Head of caudate nucleus (tissue), 42 donors: ENCODE measurements around the gene SELENOH.
"Not testable (repeated sequence)": the region's sequence is repeated elsewhere in the genome, so short reads cannot be mapped to it uniquely, and the experiment has no call there.

Experiments
- DNase-seq, 42 donors: peaks; one replicate each; pipeline versions ENCODE4 v3.0.0 to v3.0.0-alpha.2; 2020 to 2021; ENCODE audit warnings: mixed read lengths in 7 of 42
- intact Hi-C: fragments of 100-400 bp; cut with DNase I; formaldehyde crosslinking; loops from one replicate; pipeline ENCODE4 v1.15.0; 2022

The SELENOH gene, protein sequence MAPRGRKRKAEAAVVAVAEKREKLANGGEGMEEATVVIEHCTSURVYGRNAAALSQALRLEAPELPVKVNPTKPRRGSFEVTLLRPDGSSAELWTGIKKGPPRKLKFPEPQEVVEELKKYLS

DNA sequence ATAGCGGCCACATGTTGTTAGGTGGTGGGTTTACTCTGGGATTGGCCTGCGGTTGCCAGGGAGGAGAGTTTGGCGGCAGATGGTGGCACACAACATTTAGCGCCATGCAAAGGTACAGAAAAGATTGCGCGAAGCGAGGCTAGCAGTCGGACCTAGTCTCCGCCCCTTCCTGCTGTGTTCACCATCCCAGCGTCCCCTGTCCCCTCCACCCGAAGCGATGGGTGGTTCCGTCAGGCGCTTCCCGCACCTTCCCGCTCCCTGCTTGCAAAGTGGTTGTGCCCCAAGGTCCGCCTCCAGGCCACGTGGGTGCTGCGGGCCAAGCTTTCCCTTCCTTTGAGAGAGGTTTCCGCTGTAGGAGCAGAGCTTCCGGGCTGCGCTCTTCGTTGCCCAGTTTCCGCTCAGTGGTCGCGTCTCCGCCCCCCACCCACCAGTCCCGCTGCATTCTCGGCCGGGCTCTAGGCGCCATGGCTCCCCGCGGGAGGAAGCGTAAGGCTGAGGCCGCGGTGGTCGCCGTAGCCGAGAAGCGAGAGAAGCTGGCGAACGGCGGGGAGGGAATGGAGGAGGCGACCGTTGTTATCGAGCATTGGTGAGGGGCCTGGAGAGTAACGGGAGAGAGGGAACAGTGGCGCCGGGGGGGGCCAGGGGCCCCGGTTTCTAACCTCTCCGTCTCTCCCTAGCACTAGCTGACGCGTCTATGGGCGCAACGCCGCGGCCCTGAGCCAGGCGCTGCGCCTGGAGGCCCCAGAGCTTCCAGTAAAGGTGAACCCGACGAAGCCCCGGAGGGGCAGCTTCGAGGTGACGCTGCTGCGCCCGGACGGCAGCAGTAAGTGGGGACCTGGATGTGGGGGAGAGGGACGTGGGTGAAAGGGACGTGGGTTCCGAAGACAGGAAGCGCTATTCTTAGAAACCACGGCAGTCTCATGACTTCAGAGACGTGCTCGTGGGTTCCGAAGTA lies at the start of gene SELENOH:
Gene SELENOH (plus strand): TSS at position 360 of the 955 bp plus-strand sequence. CDS start 105 bp downstream, at position 465.
- intact Hi-C loops = loop anchor here (5.0 kb wide), 1 partner anchor 61 kb away; no protein-coding TSS in a partner anchor
- DNase-seq = peak; percentile 91 to 99 (median 97)

DNA sequence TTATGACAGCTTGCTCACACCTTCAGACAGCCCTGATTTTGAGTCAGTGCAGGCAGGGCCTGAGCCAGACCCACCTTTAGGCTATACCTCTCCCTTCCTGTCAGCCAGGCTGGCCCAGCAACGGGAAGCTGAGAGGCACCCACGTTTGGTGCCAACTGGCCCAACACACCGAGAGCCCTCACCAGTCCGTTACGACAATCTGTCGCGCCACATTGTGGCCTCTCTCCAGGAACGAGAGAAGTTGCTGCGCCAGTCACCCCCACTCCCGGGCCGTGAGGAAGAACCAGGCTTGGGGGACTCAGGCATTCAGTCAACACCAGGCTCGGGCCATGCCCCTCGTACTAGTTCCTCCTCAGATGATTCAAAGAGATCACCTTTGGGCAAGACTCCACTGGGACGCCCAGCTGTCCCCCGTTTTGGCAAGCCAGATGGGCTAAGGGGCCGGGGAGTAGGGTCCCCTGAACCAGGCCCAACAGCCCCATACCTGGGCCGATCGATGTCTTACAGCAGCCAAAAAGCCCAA lies 42.4 kb upstream of the SELENOH start:
- intact Hi-C loops = no loop called here
- DNase-seq = no peak

DNA sequence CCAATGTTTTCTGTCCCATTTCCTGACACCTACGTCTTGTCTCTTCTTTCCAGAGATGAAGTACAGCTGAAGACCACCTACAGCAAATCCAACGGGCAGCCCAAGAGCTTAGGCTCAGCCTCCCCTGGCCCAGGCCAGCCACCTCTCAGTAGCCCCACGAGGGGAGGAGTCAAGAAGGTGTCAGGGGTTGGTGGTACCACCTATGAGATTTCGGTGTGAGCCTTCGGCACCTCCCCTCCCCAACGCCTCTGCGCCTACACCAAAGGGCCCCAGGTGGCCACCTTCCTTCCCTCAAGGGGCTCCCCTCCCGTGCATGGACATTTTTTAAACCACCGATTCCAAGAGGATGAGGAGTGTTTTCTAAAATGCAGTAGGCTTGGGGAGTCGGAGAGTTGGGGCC lies 41.5 kb upstream of the SELENOH start:
- DNase-seq = no peak
- intact Hi-C loops = no loop called here

DNA sequence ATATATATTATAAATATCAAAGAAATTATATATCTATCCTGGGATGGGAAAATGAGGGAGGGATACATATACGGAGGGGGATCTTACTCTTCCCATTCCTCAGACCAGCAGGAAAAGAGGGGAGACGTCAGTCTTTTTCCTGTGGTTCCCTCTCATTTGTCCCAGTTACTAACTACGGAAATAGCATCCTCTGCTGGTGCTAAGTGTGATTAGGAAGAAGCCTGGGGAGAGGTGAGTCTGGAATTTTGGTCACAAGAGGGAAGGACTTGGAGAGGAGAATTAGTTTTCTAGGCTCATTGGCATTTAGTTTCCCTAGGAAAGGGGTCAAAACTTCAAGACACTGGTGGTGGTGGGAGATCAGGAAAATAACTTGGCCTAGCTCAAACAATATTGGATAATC lies 40.9 kb upstream of the SELENOH start:
- intact Hi-C loops = no loop called here
- DNase-seq = no peak

DNA sequence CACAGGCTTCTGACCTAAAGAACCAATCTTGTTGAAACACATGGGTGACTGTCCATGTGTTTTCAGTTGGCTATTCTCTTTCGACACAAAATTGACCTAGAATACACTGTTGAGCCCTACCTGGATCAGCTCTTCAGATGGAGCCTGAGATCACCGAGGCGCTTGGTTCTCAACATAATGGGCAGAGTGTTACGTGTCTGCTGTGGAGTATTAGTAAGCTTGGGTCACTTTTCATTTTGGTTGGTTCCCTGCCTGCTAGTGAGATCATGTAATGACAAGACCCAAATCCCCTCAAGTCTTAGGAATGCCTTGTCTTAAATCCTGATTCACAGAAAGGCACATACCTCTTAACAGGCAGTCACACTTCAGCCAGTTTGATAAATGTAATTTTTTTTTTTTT lies 38.0 kb upstream of the SELENOH start:
- intact Hi-C loops = no loop called here
- no peak for DNase-seq

DNA sequence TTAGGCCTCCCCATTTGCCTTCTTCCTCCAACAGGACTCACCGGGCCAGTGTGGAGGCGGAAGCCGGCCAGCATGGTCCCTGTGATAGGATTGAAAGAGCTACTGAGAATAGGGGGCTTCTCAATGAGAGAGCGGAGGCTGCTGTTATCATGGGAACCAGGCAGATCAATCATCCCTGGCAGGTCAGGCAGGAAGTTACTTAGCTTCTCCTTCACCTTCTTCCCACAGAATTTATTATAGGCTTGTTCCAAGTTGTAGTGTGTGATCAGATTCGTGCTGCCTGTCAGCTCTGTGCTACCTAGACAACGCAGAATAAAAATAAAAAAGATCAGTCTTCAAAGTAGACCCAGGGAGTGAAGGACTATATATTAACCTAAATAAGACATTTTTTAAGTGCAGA lies 36.4 kb upstream of the SELENOH start:
- intact Hi-C loops = no loop called here
- DNase-seq = peak in 12 of 42 donors; percentile 7 to 58 (median 31)

DNA sequence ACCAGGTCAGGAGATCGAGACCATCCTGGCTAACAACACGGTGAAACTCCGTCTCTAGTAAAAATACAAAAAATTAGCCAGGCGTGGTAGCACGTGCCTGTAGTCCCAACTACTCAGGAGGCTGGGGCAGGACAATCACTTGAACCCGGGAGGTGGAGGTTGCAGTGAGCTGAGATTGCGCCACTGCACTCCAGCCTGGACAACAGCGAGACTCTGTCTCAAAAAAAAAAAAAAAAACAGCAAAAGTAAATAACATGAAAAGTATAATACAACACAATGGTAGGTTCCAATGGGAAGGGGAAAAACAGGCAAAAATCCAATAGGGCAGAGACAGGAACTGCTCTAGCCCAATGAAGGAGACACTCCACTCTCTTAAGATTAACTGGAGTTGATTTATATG lies 35.9 kb upstream of the SELENOH start:
- DNase-seq, intact Hi-C loops: not testable (repeated sequence)

DNA sequence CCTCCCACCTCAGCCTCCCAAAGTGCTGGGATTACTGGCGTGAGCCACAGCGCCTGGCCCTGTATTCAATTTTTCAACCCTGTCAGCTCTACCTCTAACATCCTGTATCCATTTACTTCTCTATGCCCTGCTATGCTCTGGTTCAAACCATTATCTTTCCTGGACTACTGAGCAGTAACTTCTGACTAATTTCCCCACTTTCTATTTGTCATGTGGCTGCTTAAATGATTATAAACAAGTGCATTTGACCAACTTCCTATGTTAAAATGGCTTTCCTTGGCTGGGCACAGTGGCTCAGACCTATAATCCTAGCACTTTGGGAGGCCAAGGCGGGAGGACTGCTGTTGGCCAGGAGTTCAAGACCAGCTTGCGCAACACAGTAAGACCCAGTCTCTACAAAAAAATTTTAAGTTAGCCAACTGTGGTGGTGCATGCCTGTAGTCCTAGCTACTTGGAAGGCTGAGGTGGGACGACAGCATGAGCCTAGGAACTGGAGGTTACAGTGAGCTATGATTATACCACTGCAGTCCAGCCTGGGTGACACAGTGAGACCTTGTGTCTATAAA lies 31.4 kb upstream of the SELENOH start:
- DNase-seq = no peak
- intact Hi-C loops = loop anchor here (5.0 to 10.0 kb wide), 3 partner anchors 43 to 145 kb away; partner anchors contain the start of genes UBE2L6 and ZDHHC5

DNA sequence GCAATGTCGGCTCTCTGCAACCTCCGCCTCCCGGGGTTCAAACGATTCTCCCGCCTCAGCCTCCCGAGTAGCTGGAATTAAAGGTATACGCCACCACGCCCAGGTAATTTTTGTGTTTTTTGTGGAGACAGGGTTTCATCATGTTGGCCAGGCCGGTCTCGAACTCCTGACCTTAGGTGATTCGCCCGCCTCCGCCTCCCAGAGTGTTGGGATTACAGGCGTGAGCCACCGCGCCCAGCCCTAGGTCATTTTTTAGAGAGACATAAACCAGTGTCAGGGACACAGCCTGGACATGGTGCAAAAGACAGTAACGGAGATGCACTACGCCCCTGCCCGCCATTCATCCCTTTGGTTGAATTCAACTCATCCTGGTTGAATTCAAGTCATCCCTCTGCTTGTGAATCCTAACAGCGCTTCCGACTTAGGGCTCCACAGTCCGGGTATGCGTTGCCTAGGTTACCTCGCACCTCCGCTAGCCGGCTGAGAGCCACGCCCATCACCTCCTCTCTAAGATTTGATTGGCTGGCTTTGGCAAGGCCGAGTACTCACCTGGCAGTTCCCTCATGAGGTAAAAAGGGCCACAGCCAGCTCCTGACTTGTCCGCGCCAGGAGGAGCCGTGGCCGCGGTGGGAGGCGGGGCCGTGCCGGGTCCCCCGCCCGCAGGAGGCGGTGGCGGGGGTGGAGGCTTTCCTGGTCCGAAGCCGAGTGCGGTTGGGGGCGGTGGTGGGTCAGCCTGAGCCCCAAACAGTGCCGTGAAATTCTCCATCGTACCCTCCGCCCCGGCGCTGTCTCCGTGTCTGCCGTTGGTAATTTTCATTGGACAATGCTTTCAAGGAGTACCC lies 29.7 kb upstream of the SELENOH start, which contains the start of gene MED19:
Gene MED19 (minus strand): TSS at position 802 of the 842 bp plus-strand sequence. CDS start 36 bp downstream, at position 766.
- intact Hi-C loops = loop anchor here (5.0 to 10.0 kb wide), 3 partner anchors 44 to 147 kb away; partner anchors contain the start of genes UBE2L6 and ZDHHC5
- peak in 41 of 42 donors; percentile 58 to 95 (median 82) for DNase-seq

DNA sequence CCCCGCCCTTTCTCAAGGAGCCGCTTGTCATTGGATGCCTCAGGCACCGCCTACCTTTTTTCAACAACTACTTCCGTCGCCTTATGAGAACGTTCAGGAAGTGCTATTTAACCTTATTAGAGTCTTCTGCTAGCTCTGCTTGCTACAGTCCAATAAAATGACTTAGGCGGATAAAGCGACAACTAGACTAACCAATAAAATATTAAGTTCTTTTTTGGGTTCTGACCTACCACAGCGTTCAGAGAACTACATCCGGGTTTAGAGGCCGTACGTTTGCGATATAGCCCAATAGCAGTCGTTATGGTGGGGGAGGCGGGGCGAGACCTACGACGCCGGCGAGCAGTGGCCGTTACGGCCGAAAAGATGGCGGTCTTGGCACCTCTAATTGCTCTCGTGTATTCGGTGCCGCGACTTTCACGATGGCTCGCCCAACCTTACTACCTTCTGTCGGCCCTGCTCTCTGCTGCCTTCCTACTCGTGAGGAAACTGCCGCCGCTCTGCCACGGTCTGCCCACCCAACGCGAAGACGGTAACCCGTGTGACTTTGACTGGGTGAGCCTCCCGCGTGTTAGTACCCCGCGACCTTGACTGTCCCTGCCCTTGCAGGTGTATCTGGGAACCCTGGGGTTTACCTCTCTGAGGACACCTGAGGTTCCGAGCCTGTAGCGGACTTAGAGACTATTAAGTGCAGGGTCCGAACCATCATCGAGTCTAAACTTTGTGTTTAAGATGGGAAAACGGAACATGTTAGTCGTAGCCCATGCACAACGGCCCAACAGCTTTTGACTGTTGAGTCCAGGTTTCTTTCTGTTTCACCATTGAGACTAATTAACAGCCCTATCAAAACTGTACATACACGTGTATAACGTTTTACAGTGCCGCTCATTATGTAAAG lies 28.8 kb upstream of the SELENOH start, which contains the start of gene TMX2:
Gene TMX2 (plus strand): TSS at position 338 of the 895 bp plus-strand sequence. CDS start 26 bp downstream, at position 364.
- peak; percentile 88 to 98 (median 95) for DNase-seq
- intact Hi-C loops = loop anchor here (5.0 to 10.0 kb wide), 3 partner anchors 45 to 148 kb away; partner anchors contain the start of genes UBE2L6 and ZDHHC5

DNA sequence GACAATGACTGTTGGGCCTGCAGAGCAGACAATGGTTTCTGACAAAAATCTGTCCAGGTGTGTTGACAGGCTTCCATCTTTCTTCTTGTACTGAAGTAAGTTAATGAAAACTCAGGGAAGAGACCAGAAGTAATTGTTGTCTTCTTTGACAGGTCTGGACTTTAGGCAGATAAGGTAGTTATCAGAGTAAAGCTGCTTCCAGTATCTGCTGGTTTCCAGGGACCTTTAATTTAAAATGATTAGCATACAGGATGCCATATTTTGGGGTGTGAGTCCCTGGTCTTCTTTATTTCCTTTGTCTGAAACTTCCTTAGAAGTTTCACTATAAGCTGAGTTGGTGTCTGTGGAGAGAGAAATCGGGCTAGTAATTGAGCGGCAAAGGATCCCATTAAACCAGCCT lies 27.5 kb upstream of the SELENOH start:
- no peak for DNase-seq
- intact Hi-C loops = loop anchor here (5.0 to 10.0 kb wide), 3 partner anchors 47 to 149 kb away; partner anchors contain the start of genes UBE2L6 and ZDHHC5

DNA sequence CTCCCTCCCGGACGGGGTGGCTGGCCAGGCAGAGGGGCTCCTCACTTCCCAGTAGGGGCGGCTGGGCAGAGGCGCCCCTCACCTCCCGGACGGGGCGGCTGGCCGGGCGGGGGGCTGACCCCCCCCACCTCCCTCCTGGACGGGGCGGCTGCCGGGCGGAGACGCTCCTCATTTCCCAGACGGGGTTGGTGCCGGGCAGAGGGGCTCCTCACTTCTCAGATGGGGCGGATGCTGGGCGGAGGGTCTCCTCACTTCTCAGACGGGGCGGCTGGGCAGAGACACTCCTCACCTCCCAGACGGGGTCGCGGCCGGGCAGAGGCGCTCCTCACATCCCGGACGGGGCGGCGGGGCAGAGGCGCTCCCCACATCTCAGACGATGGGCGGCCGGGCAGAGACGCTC lies 24.6 kb upstream of the SELENOH start:
- not testable (repeated sequence) for DNase-seq
- intact Hi-C loops = loop anchor here (10.0 kb wide), 1 partner anchor 152 kb away; the partner anchor contains the start of gene UBE2L6

DNA sequence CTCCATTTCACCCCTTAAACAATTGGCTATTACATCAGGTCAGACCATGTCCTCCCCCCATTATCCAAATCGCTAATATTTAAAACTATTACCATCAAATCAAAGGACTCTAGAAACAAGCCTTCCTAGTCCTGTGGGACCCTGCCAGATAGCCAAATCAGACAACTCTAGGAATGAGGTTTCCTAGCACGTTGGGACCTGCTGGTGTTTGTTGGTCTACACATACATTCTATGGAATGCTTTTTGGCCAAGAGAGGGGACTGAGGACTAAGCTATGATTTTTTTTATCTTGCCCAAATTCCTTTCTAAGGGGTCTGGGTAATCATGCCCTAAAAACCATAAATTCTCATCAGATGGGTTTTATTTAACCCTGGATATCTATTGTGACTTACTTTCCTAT lies 14.1 kb upstream of the SELENOH start:
- intact Hi-C loops = no loop called here
- DNase-seq = no peak

DNA sequence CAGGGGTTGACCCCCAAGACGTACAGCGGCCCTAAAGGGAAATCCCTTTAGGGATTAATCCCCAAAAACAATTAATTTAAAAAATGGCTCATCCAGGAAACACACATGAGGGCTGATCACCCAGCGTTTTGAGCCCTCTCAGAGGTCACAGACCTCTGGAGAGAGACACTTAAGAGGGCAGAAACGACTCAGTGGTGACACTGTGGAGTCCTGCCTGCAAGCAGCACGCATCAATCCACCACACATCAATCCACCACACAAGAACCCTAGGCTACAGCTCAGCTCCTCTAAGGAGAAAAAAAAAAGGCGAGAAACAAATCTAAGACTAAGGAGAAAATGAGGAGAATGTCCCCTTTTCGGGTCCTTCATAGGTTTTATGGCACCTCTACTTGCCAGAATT lies 12.5 kb upstream of the SELENOH start:
- intact Hi-C loops = no loop called here
- DNase-seq = no peak

DNA sequence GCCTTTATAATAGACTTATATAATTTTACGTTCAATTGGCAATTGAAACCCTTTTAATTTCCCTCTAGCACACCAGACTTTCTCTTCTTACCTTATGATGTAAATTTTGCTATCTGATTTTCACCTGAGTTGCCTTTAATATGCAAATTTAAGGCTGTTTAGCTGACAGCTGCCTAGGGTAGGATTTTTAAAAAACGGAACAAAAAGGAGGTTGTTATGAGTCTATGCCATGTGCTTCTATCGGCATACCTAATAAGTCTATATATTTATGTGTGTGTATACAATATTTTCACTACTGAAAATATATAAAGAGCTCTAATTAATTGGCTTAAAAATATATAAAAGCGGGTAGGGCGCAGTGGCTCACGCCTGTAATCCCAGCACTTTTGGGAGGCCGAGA lies 11.8 kb upstream of the SELENOH start:
- DNase-seq = no peak
- intact Hi-C loops = no loop called here

DNA sequence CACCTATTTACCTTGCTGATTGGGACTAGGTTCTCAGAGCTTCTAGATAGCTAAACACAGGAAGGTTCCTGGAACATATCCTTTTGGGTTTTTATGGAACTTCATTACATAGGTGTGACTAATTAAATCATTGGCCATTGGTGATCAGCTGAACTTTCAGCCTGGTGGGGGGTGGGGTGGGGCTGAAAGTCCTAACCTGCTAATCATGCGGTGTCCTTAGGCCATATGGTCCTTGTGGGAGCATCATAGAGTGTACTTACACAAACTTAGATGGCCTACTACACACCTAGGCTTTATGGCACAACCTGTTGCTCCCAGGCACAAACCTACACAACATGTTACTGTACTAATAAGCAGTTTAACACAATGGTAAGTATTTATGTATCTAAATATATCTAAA lies 8.6 kb upstream of the SELENOH start:
- intact Hi-C loops = no loop called here
- no peak for DNase-seq

DNA sequence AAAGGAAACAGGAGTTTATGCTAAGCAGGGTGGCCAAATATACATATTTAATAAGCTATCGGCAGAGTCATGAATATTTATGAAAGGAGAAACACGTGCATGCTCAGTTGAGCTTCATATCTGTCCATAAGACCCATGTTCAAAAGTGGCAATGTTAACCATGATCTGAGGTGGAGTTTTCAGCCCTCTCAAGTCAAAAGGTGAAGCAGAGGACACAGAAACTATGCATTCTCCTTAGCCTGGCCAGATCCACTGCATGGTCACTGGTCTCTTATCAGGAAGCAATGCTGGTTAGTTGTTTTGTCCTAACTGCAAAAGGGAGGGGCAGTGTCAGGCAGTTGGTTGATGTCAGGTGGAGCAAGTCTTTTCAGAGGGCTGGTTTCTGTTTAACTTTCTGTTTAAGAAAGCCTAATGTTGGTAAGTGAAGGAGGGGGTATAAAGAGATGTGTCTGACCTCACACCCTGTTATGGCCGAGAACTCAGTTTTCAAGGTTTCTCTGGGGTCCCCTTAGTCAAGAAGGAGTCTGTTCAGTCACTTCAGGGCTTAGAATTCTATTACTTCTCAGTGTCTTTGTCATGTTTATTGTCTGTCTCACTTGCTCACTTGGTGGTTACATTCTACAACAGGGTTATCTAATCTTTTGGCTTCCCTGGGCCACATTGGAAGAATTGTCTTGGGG lies 5.5 kb upstream of the SELENOH start:
- DNase-seq = no peak
- intact Hi-C loops = no loop called here
